HS-5 (cell line): Measurements from ENCODE around the gene HCK.
"Not testable (repeated sequence)": the region's sequence is repeated elsewhere in the genome, so short reads cannot be mapped to it uniquely, and the experiment has no call there.

ENCODE experiments used
- DNase-seq: peaks from one replicate; pipeline ENCODE4 v3.0.0-alpha.2; 2012; ENCODE audit warnings: low read depth

The HCK gene

DNA sequence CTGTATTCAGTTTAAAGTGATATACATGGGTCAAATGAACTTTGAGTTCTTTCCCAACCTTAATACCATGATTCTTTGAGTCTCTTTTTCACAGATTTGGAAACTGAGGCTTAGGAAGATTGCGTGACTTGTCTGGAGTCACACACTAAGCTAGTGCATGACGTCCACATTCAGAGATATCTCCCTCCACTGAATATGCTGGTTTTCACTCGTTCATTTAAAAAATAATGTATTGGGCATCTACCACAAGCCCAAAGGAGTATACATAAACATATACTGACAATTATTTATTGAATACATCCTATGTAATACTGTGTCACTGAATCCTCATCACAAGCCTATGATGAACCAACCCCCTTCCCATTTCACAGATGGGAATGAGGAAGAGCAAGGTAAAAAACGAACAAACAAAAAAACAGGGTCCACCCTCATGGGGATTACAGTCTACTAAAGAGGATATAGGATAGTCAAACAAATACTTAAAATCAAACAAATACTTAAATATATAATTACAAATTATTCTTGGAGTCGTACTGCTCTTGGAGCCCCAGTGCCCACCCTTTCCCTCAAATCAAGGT is 56.9 kb downstream of the HCK start:
- DNase-seq: no peak

DNA sequence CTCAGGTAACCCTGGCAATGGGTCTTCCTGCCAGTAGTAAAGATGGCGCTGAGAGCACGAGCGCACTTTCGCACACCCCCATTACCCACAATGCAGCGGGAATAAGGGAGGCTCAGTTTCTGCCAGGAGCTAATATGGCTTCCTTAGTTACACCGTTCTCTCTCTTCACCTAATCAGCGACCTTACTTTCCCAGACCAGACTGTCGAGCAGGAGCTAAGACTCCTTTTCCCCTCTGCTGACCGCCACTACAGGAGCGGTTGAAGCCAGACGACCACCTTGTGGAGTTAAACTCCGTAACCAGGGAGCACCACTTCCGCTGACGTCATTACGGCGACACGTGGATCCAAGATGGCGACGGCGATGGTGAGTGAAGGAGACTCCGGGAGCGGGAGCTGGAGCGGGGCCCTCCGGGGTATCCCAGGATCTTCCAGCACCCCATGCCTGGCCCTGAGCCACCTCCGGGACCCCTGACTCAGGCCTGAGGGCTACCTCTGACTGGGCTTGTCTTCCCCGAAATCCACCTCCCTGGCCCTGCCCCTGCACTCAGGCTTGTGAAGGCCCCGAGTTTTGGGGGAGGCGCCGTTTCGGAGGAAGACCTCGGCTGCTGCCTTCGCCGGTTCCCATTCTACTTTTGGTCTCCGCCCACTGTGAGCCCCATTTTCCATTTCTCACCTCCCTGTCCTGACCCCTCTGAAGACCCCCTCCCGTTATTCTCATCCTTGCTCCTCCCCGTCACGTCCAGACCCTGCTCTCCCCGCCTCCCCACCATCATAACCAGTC is 57.5 kb downstream of the HCK start, which contains the start of gene TM9SF4:
Gene TM9SF4, plus strand, starts transcription at position 323 of the 781 bp plus-strand sequence. Its CDS starts 27 bp downstream, at position 350.
- peak; percentile 98 for DNase-seq

DNA sequence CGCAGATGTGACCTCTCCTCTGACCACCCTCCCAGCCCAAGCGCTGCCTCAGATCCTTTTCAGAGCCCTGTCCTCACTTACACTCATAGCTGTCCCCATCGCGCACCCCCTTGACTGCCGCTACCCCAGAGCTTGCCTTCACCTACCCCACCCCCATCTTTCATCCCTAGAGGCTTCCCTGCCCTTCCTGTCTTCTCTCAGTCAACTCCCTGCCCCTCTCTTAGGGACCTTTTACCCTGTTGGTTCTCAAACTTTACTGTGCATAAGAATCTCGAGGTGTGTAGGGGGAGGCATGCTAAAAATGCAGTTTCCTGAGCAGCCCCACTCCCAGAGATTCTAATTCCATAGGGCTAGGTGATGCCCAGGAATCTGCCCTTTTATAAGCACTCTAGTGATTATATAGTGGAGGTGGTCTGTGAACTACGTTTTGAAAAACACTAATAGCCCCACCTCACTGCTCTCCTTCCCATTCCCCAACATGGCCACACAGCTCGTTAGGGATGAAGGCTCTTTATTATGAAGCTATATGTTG is 58.2 kb downstream of the HCK start:
- no peak for DNase-seq

DNA sequence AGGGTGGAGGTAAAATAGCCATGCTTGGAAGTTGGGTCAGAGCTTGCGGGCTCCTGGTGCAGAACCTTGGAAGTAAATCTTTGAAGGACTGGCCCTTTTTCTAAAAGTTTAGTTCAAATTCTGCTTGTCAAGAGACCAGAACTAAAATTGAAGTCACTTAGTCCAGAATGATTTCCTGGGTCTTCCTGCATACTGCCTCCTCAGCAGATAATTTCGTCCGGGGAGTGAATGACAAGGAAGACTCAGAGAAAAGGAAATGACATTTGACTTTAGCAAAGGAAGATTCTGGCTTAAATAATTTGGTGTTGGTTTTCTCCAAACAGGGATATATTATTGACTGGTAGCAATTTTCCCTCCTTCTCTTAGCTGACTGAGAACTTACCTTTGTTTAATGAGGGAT is 58.7 kb downstream of the HCK start:
- no peak for DNase-seq

DNA sequence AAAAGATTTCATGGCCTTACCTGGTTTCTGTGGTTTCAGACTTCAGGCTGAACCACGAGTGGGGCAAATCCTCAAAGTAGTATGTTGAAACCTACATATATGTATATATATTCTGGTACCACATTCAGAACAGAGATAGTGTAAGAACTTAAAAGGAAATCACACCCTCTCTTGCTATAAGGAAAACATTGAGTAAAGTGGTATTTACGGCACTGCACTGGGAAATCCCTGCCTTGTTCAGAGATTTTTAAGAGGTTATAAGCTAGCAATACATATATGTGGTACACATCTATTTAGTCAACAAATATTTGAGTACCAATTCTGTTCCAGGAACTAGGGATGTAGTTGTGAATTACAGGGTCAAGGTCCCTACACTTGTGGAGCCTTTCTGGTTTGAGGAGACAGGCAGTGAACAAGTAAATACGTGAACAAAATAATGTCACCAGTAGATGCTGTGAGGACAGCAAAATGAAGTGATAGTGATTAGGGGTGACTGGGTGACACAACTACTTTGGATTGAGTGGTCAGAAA is 59.2 kb downstream of the HCK start:
- DNase-seq: no peak

DNA sequence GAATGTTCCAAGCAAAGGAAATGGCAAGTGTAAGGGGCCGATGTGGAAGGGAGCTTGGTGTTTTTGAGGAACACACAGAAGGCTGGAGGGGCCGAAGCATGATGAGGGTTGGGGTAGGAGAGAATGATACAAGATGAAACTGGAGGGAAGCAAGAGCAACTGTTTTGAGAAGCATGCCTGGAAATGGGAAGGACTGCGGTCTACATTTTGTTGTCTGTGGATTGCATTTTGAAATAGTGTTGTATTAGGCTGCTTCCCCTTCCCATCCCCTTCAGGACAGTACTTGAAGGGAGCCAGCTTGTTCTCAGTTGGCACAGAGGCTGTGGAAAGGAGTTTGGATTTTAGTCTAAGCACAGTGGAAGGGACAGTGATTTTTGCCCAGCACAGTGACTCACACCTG is 59.7 kb downstream of the HCK start:
- DNase-seq: no peak

DNA sequence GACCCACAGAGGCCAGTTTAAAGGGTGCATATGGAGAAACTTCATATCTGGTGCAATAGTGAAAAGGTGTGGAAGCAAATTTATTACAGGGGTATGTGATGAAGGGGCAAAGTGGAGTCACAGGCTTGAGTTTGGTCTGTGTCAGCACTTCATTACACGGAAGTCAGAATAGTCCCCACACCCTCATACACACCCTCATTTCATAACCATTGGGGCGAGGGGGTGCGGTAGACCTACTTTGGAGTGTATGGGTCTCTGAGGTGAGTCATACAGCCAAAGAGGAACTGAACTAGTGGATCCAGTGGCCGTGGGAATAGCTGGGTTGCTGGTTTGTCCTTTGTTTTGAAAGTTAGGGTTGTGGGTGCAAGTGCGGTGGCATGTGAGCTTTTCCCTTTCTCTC is 60.8 kb downstream of the HCK start:
- DNase-seq: no peak

DNA sequence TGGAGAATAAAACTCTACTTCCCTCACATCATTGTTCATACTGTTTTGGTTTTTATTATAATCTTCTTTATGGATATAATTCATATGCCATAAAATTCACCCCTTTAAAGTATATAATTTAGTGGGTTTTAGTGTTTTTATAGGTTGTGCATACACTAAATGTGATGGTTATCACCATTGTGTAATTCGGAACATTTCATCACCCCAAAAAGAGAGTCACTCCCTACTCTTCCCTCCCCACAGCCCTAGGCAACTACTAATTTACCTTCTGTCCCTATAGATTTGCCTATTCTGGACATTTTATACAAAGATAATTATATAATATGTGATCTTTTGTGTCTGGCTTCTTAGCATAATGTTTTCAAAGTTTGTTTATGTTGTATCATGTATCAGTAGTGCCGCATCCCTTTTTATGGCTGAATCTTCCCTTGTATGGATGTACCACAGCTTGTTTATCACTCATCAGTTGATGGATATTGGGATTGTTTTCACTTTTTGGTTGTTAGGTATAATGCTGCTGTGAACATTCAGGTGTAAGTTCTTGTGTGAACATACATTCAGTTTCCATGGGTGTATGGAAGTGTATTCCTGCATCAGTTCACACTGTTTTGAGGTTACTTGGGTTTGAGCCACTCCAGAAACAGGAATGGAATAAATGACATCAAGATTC is 61.7 kb downstream of the HCK start:
- no peak for DNase-seq

DNA sequence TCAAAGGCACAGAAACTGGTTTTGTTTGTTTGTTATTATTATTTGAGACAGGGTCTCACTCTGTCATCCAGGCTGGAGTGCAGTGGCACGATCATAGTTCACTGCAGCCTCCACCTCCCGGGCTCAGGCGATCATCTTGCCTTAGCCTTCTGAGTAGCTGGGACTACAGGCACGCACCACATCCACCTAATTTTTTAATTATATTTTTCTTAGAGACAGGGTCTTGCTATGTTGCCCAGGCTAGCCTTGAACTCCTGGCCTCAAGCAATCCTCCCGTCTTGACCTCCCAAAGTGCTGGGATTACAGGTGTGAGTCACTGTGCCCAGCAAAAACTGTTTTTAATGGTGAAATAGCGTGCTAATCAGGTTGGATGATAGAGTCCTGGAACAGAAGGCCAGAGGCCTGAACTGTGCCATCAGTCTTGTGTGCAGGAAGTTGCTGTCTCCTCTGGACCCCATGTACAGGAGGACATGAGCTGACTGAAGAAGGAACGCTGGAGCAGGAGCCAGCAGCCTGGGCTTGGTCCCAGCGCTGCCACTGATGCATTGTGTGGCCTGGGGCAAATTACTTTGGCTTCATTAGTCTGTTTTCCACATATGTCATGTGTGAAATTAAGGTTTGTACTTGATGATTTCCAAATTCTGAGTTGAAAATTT is 62.4 kb downstream of the HCK start:
- no peak for DNase-seq

DNA sequence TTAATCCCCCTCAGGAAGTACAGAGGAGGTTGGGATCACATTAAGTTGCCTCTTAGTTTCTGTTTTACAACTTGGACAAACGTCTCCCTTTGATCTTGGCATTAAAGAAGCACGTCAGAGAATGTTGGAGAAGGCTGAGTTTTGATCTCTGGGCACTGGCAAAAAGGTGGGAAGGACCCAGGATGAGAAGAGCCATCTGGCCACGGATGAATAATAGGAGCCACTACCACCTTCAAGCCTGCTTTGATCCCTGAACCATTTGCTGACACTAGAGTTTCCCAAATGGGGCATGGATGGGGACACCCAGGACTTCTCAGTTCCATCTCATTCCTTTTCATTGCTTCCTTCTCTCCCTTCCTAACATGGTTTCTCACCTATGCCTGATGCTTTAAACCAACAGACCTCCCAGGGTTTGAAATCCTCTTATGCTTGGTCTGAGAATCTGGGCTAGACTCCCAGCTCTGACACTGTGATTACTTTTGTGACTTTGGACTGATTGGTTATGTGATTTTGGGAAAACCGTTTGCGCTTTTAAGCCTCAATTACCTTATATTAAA is 63.2 kb downstream of the HCK start:
- DNase-seq: no peak

DNA sequence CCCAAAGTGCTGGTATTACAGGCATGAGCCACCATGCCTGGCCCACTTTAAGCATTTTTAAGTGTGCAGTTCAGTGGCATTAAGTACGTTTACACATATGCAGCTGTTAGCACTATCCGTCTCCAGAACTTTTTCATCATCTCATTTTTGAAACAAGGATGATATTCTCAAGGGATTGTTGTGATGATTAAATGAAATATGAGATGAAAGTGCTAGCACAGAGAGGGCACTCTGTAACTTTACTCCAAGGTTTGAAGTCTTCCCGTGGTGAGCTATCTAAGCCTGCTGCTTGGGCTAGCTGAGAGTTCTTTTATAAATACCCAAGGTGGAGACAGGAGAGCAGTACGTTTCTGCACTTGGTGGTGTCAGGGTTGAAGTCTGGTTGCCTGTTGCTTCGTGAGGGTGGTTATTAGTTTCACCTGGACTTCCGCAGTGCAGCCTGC is 64.1 kb downstream of the HCK start:
- no peak for DNase-seq

DNA sequence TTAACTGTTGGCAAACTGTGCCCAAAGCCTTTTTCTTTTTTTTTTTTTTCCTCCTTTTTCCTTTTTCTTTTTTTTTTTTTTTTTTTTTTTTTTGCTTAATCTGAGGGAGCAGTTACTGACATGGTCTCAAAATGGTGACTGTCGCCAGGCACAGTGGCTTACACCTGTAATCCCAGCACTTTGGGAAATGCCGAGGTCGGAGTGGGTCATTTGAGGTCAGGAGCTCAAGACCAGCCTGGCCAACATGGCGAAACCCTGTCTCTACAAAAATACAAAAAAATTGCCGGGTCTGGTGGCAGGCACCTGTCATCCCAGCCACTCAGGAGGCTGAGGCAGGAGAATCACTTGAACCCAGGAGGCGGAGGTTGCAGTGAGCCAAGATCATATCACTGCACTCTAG is 64.8 kb downstream of the HCK start:
- DNase-seq: not testable (repeated sequence)

DNA sequence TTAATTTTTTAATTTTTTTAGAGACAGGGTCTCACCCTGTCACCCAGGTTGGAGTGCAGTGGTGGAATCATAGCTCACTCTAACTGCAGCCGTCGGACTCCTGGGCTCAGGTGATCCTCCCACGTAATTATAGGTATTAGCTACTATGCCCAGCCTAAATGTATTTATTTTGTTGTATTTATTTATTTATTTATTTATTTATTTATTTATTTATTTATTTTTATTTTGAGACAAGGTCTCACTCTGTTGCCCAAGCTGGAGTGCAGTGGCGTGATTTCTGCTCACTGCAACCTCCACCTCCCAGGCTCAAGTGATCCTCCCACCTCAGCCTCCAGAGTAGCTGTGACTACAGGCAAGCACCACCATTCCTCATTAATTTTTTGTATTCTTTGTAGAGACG is 66.4 kb downstream of the HCK start:
- DNase-seq: not testable (repeated sequence)

DNA sequence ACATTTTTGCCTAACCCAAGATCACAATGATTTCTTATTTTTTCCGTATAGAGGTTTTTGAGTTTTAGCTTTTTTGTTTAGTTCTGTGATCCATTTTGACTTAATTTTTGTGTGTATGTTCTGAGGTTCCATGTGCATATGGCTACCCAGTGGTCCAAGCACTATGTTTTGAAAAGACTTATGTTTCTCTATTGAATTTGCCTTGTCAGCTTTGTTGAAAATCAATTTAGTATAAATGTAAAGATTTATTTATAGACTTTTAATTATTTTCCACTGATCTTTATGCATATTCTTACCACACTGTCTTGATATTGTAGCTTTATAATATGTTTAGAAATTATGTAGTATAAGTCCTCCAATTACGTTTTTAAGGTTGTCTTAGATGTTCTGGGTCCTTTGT is 67.7 kb downstream of the HCK start:
- no peak for DNase-seq

DNA sequence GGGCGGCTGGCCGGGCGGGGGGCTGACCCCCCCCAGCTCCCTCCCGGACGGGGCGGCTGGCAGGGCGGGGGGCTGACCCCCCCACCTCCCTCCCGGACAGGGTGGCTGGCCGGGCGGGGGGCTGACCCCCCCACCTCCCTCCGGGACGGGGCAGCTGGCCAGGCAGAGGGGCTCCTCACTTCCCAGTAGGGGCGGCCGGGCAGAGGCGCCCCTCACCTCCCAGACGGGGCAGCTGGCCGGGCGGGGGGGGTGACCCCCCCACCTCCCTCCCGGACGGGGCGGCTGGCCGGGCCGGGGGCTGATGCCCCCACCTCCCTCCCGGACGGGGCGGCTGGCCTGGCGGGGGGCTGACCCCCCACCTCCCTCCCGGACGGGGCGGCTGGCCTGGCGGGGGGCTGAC is 69.9 kb downstream of the HCK start:
- DNase-seq: not testable (repeated sequence)

DNA sequence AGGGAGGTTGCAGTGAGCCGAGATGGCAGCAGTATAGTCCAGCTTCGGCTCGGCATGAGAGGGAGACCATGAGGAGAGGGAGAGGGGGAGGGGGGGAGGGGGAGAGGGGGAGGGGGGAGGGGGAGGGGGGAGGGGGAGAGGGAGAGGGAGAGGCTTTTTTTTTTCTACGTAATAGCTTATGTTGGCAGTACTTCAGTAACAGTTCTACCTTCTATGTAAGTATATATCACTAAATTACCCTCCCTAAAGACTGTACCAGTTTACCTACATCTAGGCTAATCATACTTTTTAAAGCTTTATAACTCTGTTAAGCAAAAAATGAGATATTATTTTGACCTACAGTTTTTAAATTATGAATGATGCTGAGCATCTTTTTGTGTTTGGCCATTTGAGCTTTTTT is 71.0 kb downstream of the HCK start:
- no peak for DNase-seq

DNA sequence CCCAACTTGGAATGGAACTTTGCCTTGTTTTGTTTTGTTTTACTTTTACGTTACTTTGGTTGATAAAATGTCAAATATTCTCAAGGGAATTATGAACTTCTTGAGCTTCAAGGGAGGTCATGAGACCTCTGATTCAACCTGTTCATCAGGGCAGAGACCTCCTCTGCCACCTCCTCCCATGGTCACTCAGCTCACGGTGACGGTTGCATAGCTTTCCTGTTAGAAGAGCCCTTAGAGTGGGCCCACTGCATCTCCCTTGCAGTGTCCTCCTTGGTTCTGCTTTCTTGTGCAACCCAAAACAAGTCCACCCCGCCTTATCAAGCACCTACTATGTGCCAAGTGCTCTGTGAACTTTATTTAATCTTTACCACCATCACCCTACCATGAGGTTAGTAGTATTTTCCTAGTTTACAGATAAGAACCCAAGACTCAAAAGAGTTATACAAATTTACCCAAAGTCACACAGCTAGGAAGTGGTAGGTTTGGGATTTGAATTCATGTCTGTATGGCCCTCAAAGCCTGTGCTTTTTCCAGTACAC is 72.9 kb downstream of the HCK start:
- no peak for DNase-seq

DNA sequence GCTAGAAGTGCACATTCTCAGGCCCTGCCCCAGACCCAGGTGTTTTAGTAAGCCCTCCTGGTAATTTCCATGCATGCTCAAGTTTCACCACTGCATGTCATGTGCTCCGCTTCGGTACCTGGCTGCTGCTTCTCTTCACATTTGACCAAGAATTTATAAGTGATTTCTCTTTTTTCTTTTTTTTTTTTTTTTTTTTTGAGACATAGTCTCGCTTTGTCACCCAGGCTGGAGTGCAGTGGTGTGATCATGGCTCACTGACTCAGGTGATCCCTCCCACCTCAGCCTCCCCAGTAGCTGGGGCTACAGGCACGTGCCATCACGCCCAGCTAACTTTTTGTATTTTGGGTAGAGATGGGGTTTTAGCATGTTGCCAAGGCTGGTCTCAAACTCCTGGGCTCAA is 73.5 kb downstream of the HCK start:
- no peak for DNase-seq

DNA sequence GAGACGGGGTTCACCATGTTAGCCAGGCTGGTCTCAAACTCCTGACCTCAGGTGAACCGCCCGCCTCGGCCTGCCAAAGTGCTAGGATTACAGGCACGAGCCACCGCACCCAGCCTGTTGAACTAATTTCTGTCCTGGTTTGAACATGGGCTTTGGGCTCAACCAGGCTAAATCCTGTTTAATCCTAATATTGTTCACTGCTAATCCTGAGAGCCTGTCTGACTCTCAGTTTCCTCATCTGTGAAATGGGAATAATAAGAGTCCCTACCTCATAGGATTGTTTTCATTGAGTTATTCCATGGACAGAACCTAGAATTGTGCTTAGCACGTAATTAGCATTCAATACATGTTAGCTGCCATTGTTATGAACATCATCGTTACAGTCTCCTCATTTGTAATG is 74.9 kb downstream of the HCK start:
- DNase-seq: no peak

DNA sequence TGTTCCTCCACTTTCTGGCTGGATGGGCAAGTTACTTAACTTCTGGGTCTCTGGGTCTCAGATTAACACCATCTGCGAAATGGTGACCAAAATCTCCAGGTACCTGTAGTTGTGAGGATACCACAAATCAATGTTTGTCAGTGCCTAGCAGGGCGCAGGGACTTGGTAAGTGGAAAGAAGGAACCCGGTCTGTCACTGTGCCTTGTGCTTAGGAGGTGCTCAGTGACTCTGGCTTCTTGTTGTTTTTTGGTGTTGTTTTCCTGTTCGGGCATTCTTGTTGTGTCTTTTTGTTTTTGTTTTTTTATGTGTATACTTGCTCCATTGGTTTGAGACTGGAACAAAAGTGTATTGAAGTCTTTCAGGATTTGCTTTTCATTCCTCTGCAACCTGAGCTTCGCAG is 75.3 kb downstream of the HCK start:
- no peak for DNase-seq

DNA sequence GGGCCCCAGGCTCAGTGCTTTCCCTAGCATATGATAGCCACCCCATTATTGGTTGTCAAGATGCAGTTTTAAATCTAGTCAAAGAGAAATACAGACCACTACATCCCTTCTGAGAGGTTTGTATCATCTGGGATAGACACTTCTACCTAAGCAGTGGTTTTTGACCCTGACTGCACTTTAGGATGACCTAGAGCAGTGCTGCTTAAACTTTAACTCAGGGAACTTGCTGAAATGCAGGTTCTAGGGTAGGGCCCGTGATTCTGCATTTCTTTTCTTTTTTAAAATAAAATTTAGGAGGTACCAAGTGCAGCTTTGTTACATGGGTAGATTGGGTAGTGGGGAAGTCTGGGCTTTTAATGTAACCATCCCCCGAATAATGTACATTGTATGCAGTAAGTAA is 76.1 kb downstream of the HCK start:
- no peak for DNase-seq

DNA sequence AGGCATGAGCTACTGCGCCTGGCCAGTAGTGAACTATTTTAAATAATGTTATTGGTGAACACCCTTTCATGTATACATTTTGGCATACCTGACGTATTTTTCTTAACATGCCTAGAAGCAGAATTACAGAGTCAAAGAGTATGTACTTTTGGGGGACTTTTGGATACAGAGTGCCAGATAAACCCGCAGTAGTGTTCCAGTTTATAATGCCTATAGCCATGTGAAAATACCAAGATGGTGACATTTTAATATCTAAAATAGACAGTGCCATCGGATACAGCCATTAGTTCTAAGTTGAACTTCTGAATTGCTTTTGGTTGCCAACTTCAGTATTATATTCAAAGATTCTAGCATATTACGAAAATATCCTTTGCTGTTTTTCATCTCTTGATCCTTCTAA is 77.8 kb downstream of the HCK start:
- DNase-seq: no peak
